Activated CD8-positive, alpha-beta memory T cell treated with anti-CD3 and anti-CD28 coated beads, Interleukin-2, amount 50 U/mL, for 48 hours (primary cell): Measurements from ENCODE around the gene FAM13B.
"Not testable (repeated sequence)": the region's sequence is repeated elsewhere in the genome, so short reads cannot be mapped to it uniquely, and the experiment has no call there.

ENCODE experiments used
- DNase-seq: peaks from one replicate; pipeline ENCODE4 v3.0.0-alpha.2; 2020

FAM13B gene

GRCh38 chr5:138032572-138033385 lies at the start of gene FAM13B:
Gene FAM13B, minus strand, starts transcription at chr5:138033079. Its CDS starts 13,968 bp downstream, at chr5:138019111.
- peak; percentile 92 for DNase-seq

GRCh38 chr5:138082033-138082432 lies 49.2 kb upstream of the FAM13B start:
- no peak for DNase-seq

GRCh38 chr5:138078006-138078643 lies 45.2 kb upstream of the FAM13B start:
- DNase-seq, result no peak

- peak; percentile 58 for DNase-seq
These were observed 44.3 kb upstream of the FAM13B start for GRCh38 chr5:138077064-138077696.

- DNase-seq, result not testable (repeated sequence)
These were observed 37.1 kb upstream of the FAM13B start for GRCh38 chr5:138070026-138070425.

GRCh38 chr5:138068742-138069600 lies 36.1 kb upstream of the FAM13B start:
- DNase-seq, result peak; percentile 87

- DNase-seq, result no peak
These were observed 35.1 kb upstream of the FAM13B start for GRCh38 chr5:138067945-138068344.

GRCh38 chr5:138065102-138065501 lies 32.2 kb upstream of the FAM13B start:
- no peak for DNase-seq

- DNase-seq, result no peak
These were observed 31.6 kb upstream of the FAM13B start for GRCh38 chr5:138064526-138064925.

- DNase-seq, result no peak
These were observed 22.1 kb upstream of the FAM13B start for GRCh38 chr5:138054847-138055558.

- DNase-seq, result no peak
These were observed 21.3 kb upstream of the FAM13B start for GRCh38 chr5:138054206-138054605.

- no peak for DNase-seq
These were observed 20.7 kb upstream of the FAM13B start for GRCh38 chr5:138053554-138053953.

- not testable (repeated sequence) for DNase-seq
These were observed 19.8 kb upstream of the FAM13B start for GRCh38 chr5:138052718-138053117.

GRCh38 chr5:138051441-138052296 lies 18.8 kb upstream of the FAM13B start:
- DNase-seq, result no peak

GRCh38 chr5:138045283-138045682 lies 12.4 kb upstream of the FAM13B start:
- DNase-seq, result not testable (repeated sequence)

GRCh38 chr5:138038826-138039225 lies 5.9 kb upstream of the FAM13B start:
- no peak for DNase-seq

GRCh38 chr5:138037907-138038633 lies 5.2 kb upstream of the FAM13B start:
- DNase-seq, result no peak

- DNase-seq, result no peak
These were observed 4.4 kb upstream of the FAM13B start for GRCh38 chr5:138037271-138037670.

- peak; percentile 57 for DNase-seq
These were observed 3.0 kb upstream of the FAM13B start for GRCh38 chr5:138035605-138036537.
